ENCODE data around the gene CABYR.

DNA sequence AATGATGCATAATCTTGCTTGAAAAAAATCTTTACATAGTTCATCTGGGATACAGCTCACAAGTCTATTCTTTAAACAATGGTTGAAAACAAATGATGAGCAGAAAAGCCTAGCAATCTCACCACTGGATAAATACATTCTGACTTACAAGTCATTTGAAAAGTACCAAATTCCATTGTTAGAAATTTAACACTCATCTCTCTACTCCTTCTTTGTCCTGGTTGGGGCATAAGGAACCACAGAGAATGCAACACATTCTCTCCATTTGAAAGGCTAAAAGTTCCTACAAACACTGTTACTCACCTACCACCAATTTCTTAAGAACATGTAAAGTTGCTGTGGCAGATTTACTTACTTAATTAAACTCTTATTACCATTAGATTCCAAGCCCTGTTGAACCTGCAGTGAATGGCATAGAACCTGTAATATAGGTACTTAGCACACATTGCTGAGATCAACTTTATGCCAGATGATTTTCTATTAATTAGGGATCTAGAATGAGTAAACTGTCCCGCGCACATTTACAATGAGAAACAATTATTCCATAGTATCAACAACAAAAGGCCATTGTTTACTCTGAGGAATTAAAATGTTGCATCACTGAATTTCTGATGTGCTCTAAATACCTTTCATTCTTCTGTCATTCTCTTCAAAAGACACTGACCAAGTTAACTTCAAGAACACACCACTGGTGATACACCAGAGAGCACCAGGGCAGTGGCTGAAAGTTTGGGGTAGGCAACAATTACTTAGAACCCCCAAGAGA, 69.6 kb downstream of the CABYR start:
- no peak for TF ChIP-seq ZBTB7A (tag by site-specific recombination; IDR thresholded peaks at IDR 0.05; ENCODE audit: low read depth)
- TF ChIP-seq, protein P1, sequence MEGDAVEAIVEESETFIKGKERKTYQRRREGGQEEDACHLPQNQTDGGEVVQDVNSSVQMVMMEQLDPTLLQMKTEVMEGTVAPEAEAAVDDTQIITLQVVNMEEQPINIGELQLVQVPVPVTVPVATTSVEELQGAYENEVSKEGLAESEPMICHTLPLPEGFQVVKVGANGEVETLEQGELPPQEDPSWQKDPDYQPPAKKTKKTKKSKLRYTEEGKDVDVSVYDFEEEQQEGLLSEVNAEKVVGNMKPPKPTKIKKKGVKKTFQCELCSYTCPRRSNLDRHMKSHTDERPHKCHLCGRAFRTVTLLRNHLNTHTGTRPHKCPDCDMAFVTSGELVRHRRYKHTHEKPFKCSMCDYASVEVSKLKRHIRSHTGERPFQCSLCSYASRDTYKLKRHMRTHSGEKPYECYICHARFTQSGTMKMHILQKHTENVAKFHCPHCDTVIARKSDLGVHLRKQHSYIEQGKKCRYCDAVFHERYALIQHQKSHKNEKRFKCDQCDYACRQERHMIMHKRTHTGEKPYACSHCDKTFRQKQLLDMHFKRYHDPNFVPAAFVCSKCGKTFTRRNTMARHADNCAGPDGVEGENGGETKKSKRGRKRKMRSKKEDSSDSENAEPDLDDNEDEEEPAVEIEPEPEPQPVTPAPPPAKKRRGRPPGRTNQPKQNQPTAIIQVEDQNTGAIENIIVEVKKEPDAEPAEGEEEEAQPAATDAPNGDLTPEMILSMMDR (tag by site-specific recombination; IDR thresholded peaks at IDR 0.05) = no peak
